ENCODE measurements around the gene APLP2.

GRCh38 chr11:130123414-130124040, 53.8 kb downstream of the APLP2 start:
- TF ChIP-seq, protein P1, sequence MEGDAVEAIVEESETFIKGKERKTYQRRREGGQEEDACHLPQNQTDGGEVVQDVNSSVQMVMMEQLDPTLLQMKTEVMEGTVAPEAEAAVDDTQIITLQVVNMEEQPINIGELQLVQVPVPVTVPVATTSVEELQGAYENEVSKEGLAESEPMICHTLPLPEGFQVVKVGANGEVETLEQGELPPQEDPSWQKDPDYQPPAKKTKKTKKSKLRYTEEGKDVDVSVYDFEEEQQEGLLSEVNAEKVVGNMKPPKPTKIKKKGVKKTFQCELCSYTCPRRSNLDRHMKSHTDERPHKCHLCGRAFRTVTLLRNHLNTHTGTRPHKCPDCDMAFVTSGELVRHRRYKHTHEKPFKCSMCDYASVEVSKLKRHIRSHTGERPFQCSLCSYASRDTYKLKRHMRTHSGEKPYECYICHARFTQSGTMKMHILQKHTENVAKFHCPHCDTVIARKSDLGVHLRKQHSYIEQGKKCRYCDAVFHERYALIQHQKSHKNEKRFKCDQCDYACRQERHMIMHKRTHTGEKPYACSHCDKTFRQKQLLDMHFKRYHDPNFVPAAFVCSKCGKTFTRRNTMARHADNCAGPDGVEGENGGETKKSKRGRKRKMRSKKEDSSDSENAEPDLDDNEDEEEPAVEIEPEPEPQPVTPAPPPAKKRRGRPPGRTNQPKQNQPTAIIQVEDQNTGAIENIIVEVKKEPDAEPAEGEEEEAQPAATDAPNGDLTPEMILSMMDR (IDR thresholded peaks at IDR 0.05; ENCODE audit: low read depth, low read length), result no peak
- TF ChIP-seq EZH2phosphoT487 (IDR thresholded peaks at IDR 0.05; ENCODE audit: low read depth), result no peak

Data from OCI-LY3 (cell line).